IMR-90 (cell line): ENCODE results near the gene DBH. TPM values are rescaled to one million over a fixed set of nuclear protein-coding genes. Genes with fewer than 3 reads are reported as not detected.

Source experiments
- ATAC-seq: fragments of 200-7000 bp; cut with Tn5 transposase; 2 replicates; pipeline ENCODE4 v1.9.1; 2020; ENCODE audit warnings: low read depth, mild to moderate bottlenecking, moderate library complexity
- BruUV-seq: library from RNA; stranded (reverse); fragments of 400-500 nt; replicated peaks from 2 replicates; lab custom pipeline; 2021; lab: Mats Ljungman, UMichigan
- CTCF ChIA-PET: fragments of 300-600 bp; formaldehyde crosslinking; extraction: SDS; loops from one replicate; lab custom pipeline; 2021; ENCODE audit warnings: antibody characterized with exemption; lab: Yijun Ruan, JAX
- POLR2A ChIA-PET: fragments of 300-600 bp; sonication (Branson Sonifier 250); formaldehyde crosslinking; loops from one replicate; lab custom pipeline; 2022; ENCODE audit warnings: antibody characterized with exemption; ENCODE audit not compliant: unreplicated experiment; lab: Charles Lee
- DNase-seq: peaks from one replicate; pipeline ENCODE4 v3.0.0; 2013
- H2AFZ ChIP-seq: replicated peaks from 2 replicates; pipeline ENCODE3; 2013; ENCODE audit warnings: low read length, mild to moderate bottlenecking; ENCODE audit not compliant: poor library complexity
- H2AK5ac ChIP-seq: 2 replicates; pipeline ENCODE4 v1.6.1; 2013; ENCODE audit warnings: low read depth, low read length, inconsistent platforms
- H2AK9ac ChIP-seq: replicated peaks from 2 replicates; pipeline ENCODE3; 2013; ENCODE audit warnings: mild to moderate bottlenecking, low read depth, low read length, moderate library complexity; ENCODE audit not compliant: poor library complexity
- H2BK120ac ChIP-seq: 2 replicates; pipeline ENCODE4 v1.6.1; 2013; ENCODE audit warnings: low read depth, low read length, inconsistent platforms
- H2BK15ac ChIP-seq: 3 replicates; pipeline ENCODE4 v1.6.1; 2013; ENCODE audit warnings: low read depth, low read length, inconsistent platforms
- H2BK20ac ChIP-seq: 2 replicates; pipeline ENCODE4 v1.6.1; 2013; ENCODE audit warnings: low read depth, mild to moderate bottlenecking, inconsistent platforms, low read length, moderate library complexity
- H2BK5ac ChIP-seq: 2 replicates; pipeline ENCODE4 v1.6.1; 2013; ENCODE audit warnings: mild to moderate bottlenecking, low read depth, low read length, inconsistent platforms; ENCODE audit not compliant: poor library complexity, severe bottlenecking
- H3K14ac ChIP-seq: replicated peaks from 2 replicates; pipeline ENCODE4 v1.6.1; 2013; ENCODE audit warnings: low read depth, low read length, inconsistent platforms
- H3K18ac ChIP-seq: 2 replicates; pipeline ENCODE4 v1.6.1; 2013; ENCODE audit warnings: low read depth, low read length, control low read depth
- H3K23ac ChIP-seq: 2 replicates; pipeline ENCODE4 v1.6.1; 2013; ENCODE audit warnings: low read depth, low read length, inconsistent platforms
- H3K27ac ChIP-seq: 2 replicates; pipeline ENCODE4 v1.5.1; 2013; ENCODE audit warnings: mild to moderate bottlenecking, control low read depth, low read length; ENCODE audit not compliant: insufficient read depth
- H3K27me3 ChIP-seq: 2 replicates; pipeline ENCODE4 v1.6.1; 2013; ENCODE audit warnings: low read length; ENCODE audit not compliant: control insufficient read depth, insufficient read depth
- H3K36me3 ChIP-seq: 2 replicates; pipeline ENCODE4 v1.6.1; 2013; ENCODE audit warnings: low read length, mixed read lengths; ENCODE audit not compliant: control insufficient read depth, insufficient read depth
- H3K4ac ChIP-seq: 2 replicates; pipeline ENCODE4 v1.6.1; 2013; ENCODE audit warnings: low read depth, low read length, inconsistent platforms
- H3K4me1 ChIP-seq: 2 replicates; pipeline ENCODE4 v1.6.1; 2013; ENCODE audit warnings: low read length, mixed read lengths; ENCODE audit not compliant: control insufficient read depth, insufficient read depth
- H3K4me2 ChIP-seq: 2 replicates; pipeline ENCODE4 v1.6.1; 2013; ENCODE audit warnings: low read depth, mild to moderate bottlenecking, control low read depth, low read length, moderate library complexity
- H3K4me3 ChIP-seq: 2 replicates; pipeline ENCODE4 v1.5.1; 2013; ENCODE audit warnings: low read depth, mild to moderate bottlenecking, control low read depth, low read length, moderate library complexity; ENCODE audit not compliant: insufficient read depth
- H3K56ac ChIP-seq: 2 replicates; pipeline ENCODE4 v1.6.1; 2013; ENCODE audit warnings: low read length, inconsistent platforms; ENCODE audit not compliant: insufficient read depth; ENCODE audit errors: extremely low read depth
- H3K79me1 ChIP-seq, 2 experiments: 2 replicates each; pipeline ENCODE4 v1.6.1; 2013; ENCODE audit warnings: low read length in 2 of 2, inconsistent platforms in 1 of 2, low read depth in 1 of 2
- H3K9ac ChIP-seq: 2 replicates; pipeline ENCODE4 v1.6.1; 2013; ENCODE audit warnings: low read depth, low read length, control low read depth
- H3K9me1 ChIP-seq: 2 replicates; pipeline ENCODE4 v1.6.1; 2013; ENCODE audit warnings: low read length, inconsistent platforms; ENCODE audit not compliant: insufficient read depth
- H3K9me3 ChIP-seq: 2 replicates; pipeline ENCODE4 v1.6.1; 2013; ENCODE audit warnings: low read length; ENCODE audit not compliant: control insufficient read depth, insufficient read depth
- H4K20me1 ChIP-seq: 2 replicates; pipeline ENCODE4 v1.6.1; 2013; ENCODE audit warnings: low read length, inconsistent platforms; ENCODE audit not compliant: insufficient read depth
- H4K5ac ChIP-seq: 2 replicates; pipeline ENCODE4 v1.6.1; 2013; ENCODE audit warnings: mild to moderate bottlenecking, low read depth, low read length, control low read depth
- H4K8ac ChIP-seq, 2 experiments: 2 replicates each; pipeline ENCODE4 v1.6.1; 2013; ENCODE audit warnings: low read depth in 2 of 2, low read length in 2 of 2, control low read depth in 1 of 2, inconsistent platforms in 1 of 2
- H4K91ac ChIP-seq: 2 replicates; pipeline ENCODE4 v1.6.1; 2013; ENCODE audit warnings: low read depth, low read length, inconsistent platforms; ENCODE audit not compliant: insufficient read depth
- CHD1 ChIP-seq: IDR thresholded peaks from 2 replicates; pipeline ENCODE4 v1.6.1; 2012; ENCODE audit warnings: low read depth, low read length, improper control_type of control experiment
- CTCF ChIP-seq: conservative IDR thresholded peaks from 2 replicates; pipeline ENCODE4 v1.5.1; 2012; ENCODE audit warnings: mild to moderate bottlenecking, low read depth, low read length, improper control_type of control experiment
- FOS ChIP-seq: fragments of 150-350 bp; IDR thresholded peaks from 2 replicates; pipeline ENCODE4 v1.6.1; 2016; ENCODE audit warnings: low read depth, low read length
- MAFK ChIP-seq: IDR thresholded peaks from 2 replicates; pipeline ENCODE4 v1.6.1; 2012; ENCODE audit warnings: low read depth, low read length, improper control_type of control experiment
- MAZ ChIP-seq: IDR thresholded peaks from 2 replicates; pipeline ENCODE4 v1.6.1; 2012; ENCODE audit warnings: low read depth, mild to moderate bottlenecking, low read length, improper control_type of control experiment, moderate library complexity, borderline replicate concordance
- MXI1 ChIP-seq: IDR thresholded peaks from 2 replicates; pipeline ENCODE4 v1.6.1; 2012; ENCODE audit warnings: low read depth, mild to moderate bottlenecking, low read length, moderate library complexity, borderline replicate concordance
- NFE2L2 ChIP-seq: fragments of 150-350 bp; IDR thresholded peaks from 2 replicates; pipeline ENCODE4 v1.6.1; 2016; ENCODE audit warnings: low read depth, mild to moderate bottlenecking, low read length
- POLR2A ChIP-seq: IDR thresholded peaks from 2 replicates; pipeline ENCODE4 v1.6.1; 2012; ENCODE audit warnings: mild to moderate bottlenecking, low read depth, low read length
- RAD21 ChIP-seq: IDR thresholded peaks from 2 replicates; pipeline ENCODE4 v1.6.1; 2012; ENCODE audit warnings: low read length, improper control_type of control experiment
- RFX5 ChIP-seq: IDR thresholded peaks from 2 replicates; pipeline ENCODE4 v1.8.0; 2012; ENCODE audit warnings: low read depth, mild to moderate bottlenecking, low read length, moderate library complexity
- SMC3 ChIP-seq: fragments of 150-350 bp; IDR thresholded peaks from 2 replicates; pipeline ENCODE4 v1.6.1; 2016; ENCODE audit warnings: low read depth, mild to moderate bottlenecking, antibody characterized with exemption, low read length, moderate library complexity
- WGBS, 2 experiments: methylation state at CpG; one replicate each; pipeline versions ENCODE4 v1.1.5 to v1.1.7; 2013; ENCODE audit warnings: missing lambda C conversion rate in 2 of 2; ENCODE audit not compliant: insufficient read length in 1 of 2; ENCODE audit errors: extremely low coverage in 2 of 2; 5-methylcytosine and 5-hydroxymethylcytosine counted together
- dilution Hi-C: fragments of 300-500 bp; cut with HindIII; formaldehyde crosslinking; loops from one replicate; pipeline ENCODE4 v1.14.3; 2018; ENCODE audit warnings: low sequenced_read_pairs; ENCODE audit not compliant: unreplicated experiment
- in situ Hi-C: fragments of 300-500 bp; cut with MboI; formaldehyde crosslinking; loops from 3 replicates; pipeline ENCODE4 v1.14.3; 2019; ENCODE audit warnings: low sequenced_read_pairs, inconsistent platforms, mixed read lengths
- intact Hi-C: fragments of 100-400 bp; cut with micrococcal nuclease; formaldehyde crosslinking; loops from 2 replicates; pipeline ENCODE4 v1.10.0; 2022
- polyA plus RNA-seq, 3 experiments: library from polyadenylated mRNA; depleted of rRNA; stranded (reverse); fragments of >200 nt; gene quantifications; 2 replicates each; pipeline ENCODE4 v1.2.3, GENCODE V29; 2012; ENCODE audit warnings: low replicate concordance in 1 of 3
- total RNA-seq: library from RNA; depleted of rRNA; stranded (reverse); fragments of >200 nt; gene quantifications from 2 replicates; pipeline ENCODE4 v1.2.3, GENCODE V29; 2012
- TF ChIP-seq, protein P1 (sequence below): fragments of 150-350 bp; IDR thresholded peaks from 2 replicates; pipeline ENCODE4 v1.6.1; 2017; ENCODE audit warnings: mild to moderate bottlenecking, antibody characterized with exemption, low read length, low read depth
- TF ChIP-seq, protein P2 (sequence below): fragments of 150-350 bp; IDR thresholded peaks from 2 replicates; pipeline ENCODE4 v1.6.1; 2016; ENCODE audit warnings: low read depth, mild to moderate bottlenecking, low read length, moderate library complexity, borderline replicate concordance

DBH gene
- total and polyA plus RNA-seq, 2 of the 4 experiments (the other 2 are of a cell fraction), result not detected

DNA sequence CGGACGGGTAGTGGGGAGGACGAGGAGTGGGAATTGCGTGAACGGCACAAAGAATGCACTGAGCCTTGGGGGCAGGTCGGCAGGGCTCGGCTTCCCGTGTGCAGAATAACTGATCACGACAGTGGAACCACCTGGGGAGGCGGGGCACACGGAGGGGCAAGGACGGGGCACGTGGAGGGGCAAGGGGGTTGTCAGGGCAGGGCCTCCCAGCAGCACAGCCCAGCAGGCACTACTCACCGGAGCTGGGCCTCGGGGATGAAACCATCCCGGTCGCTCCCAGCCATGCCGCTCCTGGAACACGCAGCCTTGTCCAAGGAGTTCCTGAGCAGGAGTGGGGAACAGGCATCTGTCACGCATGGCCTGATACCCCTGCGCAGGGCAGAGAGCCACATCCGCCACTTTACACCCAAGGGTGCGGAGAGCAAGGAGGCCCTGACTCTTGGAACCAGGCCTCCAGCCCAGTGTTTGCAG, 68.6 kb downstream of the DBH start:
- no peak overlapping the region for H3K4me2 ChIP-seq
- H4K5ac ChIP-seq, result no peak overlapping the region
- H2AFZ ChIP-seq, result no peak overlapping the region
- DNase-seq, result no peak
- H2AK5ac ChIP-seq, result no peak overlapping the region
- H4K20me1 ChIP-seq, result no peaks in the 10 kb centered on the region
- dilution Hi-C loops (no loop called here), in situ Hi-C loops (no loop called here), intact Hi-C loops (no loop called here)
- no peak for ATAC-seq
- no peak overlapping the region for H2BK15ac ChIP-seq
- no peak overlapping the region for H3K14ac ChIP-seq
- H3K9me1 ChIP-seq, result no peaks in the 10 kb centered on the region
- H2BK120ac ChIP-seq, result no peak overlapping the region
- no peak overlapping the region for H4K8ac ChIP-seq
- no peak overlapping the region for H3K4me3 ChIP-seq
- H3K23ac ChIP-seq, result no peak overlapping the region
- no peak overlapping the region for H2BK5ac ChIP-seq
- H3K4ac ChIP-seq, result no peak overlapping the region
- H2BK20ac ChIP-seq, result no peak overlapping the region
- peaks cover 14% of the 10 kb centered on the region for H3K4me1 ChIP-seq
- ChIA-PET CTCF (no interaction called here), POLR2A (no interaction called here)
- no peak overlapping the region for H3K9ac ChIP-seq
- H3K9me3 ChIP-seq, result no peaks in the 10 kb centered on the region
- BruUV-seq, result no TSS peak
- WGBS, 2 experiments, result 86% methylated on average over 8 of the region's 23 CpGs; no CpG with 5 or more reads in 1 of the 2 experiments
- H3K27me3 ChIP-seq, result peaks cover 2% of the 10 kb centered on the region; the same call in 1 of the 2 replicates
- H2AK9ac ChIP-seq, result no peak overlapping the region
- no peak overlapping the region for H3K27ac ChIP-seq
- no peak overlapping the region for H3K18ac ChIP-seq
- no peak overlapping the region for H3K56ac ChIP-seq
- no peak overlapping the region for H4K91ac ChIP-seq
- H3K79me1 ChIP-seq, result no peaks in the 10 kb centered on the region
- TF ChIP-seq, protein P1, sequence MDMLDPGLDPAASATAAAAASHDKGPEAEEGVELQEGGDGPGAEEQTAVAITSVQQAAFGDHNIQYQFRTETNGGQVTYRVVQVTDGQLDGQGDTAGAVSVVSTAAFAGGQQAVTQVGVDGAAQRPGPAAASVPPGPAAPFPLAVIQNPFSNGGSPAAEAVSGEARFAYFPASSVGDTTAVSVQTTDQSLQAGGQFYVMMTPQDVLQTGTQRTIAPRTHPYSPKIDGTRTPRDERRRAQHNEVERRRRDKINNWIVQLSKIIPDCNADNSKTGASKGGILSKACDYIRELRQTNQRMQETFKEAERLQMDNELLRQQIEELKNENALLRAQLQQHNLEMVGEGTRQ, result no peak
- TF ChIP-seq MAZ, result no peak
- TF ChIP-seq POLR2A, result no peak
- TF ChIP-seq, protein P2, sequence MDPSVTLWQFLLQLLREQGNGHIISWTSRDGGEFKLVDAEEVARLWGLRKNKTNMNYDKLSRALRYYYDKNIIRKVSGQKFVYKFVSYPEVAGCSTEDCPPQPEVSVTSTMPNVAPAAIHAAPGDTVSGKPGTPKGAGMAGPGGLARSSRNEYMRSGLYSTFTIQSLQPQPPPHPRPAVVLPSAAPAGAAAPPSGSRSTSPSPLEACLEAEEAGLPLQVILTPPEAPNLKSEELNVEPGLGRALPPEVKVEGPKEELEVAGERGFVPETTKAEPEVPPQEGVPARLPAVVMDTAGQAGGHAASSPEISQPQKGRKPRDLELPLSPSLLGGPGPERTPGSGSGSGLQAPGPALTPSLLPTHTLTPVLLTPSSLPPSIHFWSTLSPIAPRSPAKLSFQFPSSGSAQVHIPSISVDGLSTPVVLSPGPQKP, result no peak
- no peak for TF ChIP-seq RFX5
- TF ChIP-seq FOS, result no peak
- no peak for TF ChIP-seq SMC3
- TF ChIP-seq MAFK, result no peak
- no peak for TF ChIP-seq CHD1
- TF ChIP-seq CTCF, result no peak
- TF ChIP-seq NFE2L2, result no peak
- no peak for TF ChIP-seq MXI1
- no peak for TF ChIP-seq RAD21
- H3K36me3 ChIP-seq, result no peaks in the 10 kb centered on the region
